Ovary (tissue), 9 donors: ENCODE measurements around the gene GSG1L. TPM values are rescaled to one million over a fixed set of nuclear protein-coding genes. Genes with fewer than 3 reads are reported as not detected.

Experiments used
- DNase-seq, 5 donors: peaks; one replicate each; pipeline ENCODE4 v3.0.0-alpha.2; 2019 to 2020
- H3K27ac ChIP-seq, 2 donors: fragments of 200-600 bp; one replicate each; pipeline versions ENCODE4 v1.5.1 to v1.8.0; 2019 to 2022
- H3K27me3 ChIP-seq: fragments of 200-600 bp; one replicate; pipeline ENCODE4 v1.8.0; 2022
- H3K36me3 ChIP-seq: fragments of 200-600 bp; sonication (generic); one replicate; pipeline ENCODE4 v1.5.1; 2019
- H3K4me1 ChIP-seq: one replicate; pipeline ENCODE4 v1.8.1; 2013; ENCODE audit warnings: mild to moderate bottlenecking, moderate library complexity; ENCODE audit not compliant: insufficient read depth
- H3K4me3 ChIP-seq: fragments of 200-600 bp; sonication (generic); one replicate; pipeline ENCODE4 v1.5.1; 2017
- H3K9me3 ChIP-seq, 2 donors: fragments of 200-600 bp in 1 of 2; sonication (generic) in 1 of 2; one replicate each; pipeline versions ENCODE4 v1.5.1 to v1.8.1; 2013 to 2019; ENCODE audit warnings: mild to moderate bottlenecking in 1 of 2, moderate library complexity in 1 of 2
- EP300 ChIP-seq: sonication (generic); formaldehyde crosslinking; IDR thresholded peaks from one replicate; pipeline ENCODE4 v1.6.1; 2017; ENCODE audit warnings: antibody characterized with exemption
- POLR2A ChIP-seq: fragments of 450-650 bp; IDR thresholded peaks from one replicate; pipeline ENCODE4 v1.6.1; 2017; ENCODE audit warnings: antibody characterized with exemption, mild to moderate bottlenecking, moderate library complexity
- WGBS, 3 donors: extraction: QIAGEN DNeasy Blood & Tissue Kit in 1 of 3; methylation state at CpG; one replicate each; pipeline versions ENCODE4 v1.1.5 to v1.1.7; 2013 to 2017; 5-methylcytosine and 5-hydroxymethylcytosine counted together
- intact Hi-C, 4 donors: fragments of 100-400 bp; cut with DNase I; formaldehyde crosslinking; loops; one replicate each; pipeline versions ENCODE4 v1.11.0 to v1.15.1; 2022 to 2023
- polyA plus RNA-seq, 2 donors: library from polyadenylated mRNA; stranded (reverse); fragments of 200-250 nt in 1 of 2; fragments of 350-450 nt in 1 of 2; fragmentation: Illumina TruSeq in 1 of 2; extraction: RNeasy Lipid Tissue Mini Kit (QIAGEN cat#74804) in 1 of 2; gene quantifications; one replicate each; pipeline ENCODE4 v1.2.3, GENCODE V29; 2013 to 2014
- total RNA-seq, 7 donors: library from RNA; depleted of rRNA in 2 of 7; stranded (reverse); fragments of >200 nt in 2 of 7; fragmentation: NEBNext Ultra II Directional in 3 of 7; extraction: Animal tissue kit (Norgen Biotek cat#: 25700) in 3 of 7; gene quantifications; one replicate each; pipeline versions ENCODE4 v1.1.0 to v1.2.4, GENCODE V29; 2016 to 2023
- TF ChIP-seq, protein P1 (sequence below), 3 donors: fragments of 450-650 bp in 2 of 3; fragments of 200-600 bp in 1 of 3; IDR thresholded peaks; one replicate each; pipeline versions ENCODE4 v1.5.1 to v1.8.0; 2016 to 2022; ENCODE audit warnings: antibody characterized with exemption in 3 of 3, mild to moderate bottlenecking in 1 of 3
- donor health status: DM: no; HTN: no; CAD: no; lungs with moderate emphysema.
- donor health status: DM: no; HTN: no; CAD: no.
- donor health status: Bipolar disorder and iron deficiency.
- donor health status: DM: yes; HTN: yes; CAD: no.
- donor health status: DM: no; HTN: no; CAD: no.
- donor health status: DM: yes; HTN: yes; CAD: no.

The GSG1L gene
- total and polyA plus RNA-seq, 9 donors = 0.30 to 1.1 (median 0.46) TPM; not detected in 4

DNA sequence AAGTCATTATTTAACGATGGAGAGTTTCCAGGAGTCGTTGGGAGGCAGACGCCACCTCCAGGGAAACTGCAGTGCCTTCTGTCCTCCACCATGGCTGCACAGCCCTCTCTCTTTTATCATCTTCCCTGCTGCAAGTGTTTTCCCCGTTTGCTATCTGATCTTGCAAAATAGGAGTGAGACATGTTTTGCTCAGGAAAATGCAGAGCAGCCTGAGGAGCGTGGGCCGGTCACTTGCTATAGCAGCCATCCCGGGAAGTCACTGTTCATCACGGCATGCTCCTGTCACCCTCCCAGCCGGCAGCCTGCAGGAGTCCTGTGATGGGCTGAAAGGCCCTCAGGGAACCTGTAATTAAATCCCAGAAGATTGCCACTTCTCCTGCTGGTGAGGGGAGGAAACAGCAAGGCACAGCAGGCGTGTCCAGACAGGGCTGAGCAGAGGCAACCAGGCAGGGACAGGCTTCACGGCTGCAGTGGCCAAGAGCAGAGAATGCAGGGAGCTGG lies 143.1 kb downstream of the GSG1L start:
- H3K4me1 ChIP-seq = no peaks in the 10 kb centered on the region
- H3K27ac ChIP-seq = no peak overlapping the region
- DNase-seq = no peak
- H3K27me3 ChIP-seq = no peaks in the 10 kb centered on the region
- H3K36me3 ChIP-seq = no peaks in the 10 kb centered on the region
- 7 to 11% (median 10%) methylated on average over 11 of the region's 11 CpGs for WGBS, 3 donors
- no peak overlapping the region for H3K4me3 ChIP-seq
- no peaks in the 10 kb centered on the region for H3K9me3 ChIP-seq
- TF ChIP-seq POLR2A (no peak), EP300 (no peak)
- TF ChIP-seq, protein P1, sequence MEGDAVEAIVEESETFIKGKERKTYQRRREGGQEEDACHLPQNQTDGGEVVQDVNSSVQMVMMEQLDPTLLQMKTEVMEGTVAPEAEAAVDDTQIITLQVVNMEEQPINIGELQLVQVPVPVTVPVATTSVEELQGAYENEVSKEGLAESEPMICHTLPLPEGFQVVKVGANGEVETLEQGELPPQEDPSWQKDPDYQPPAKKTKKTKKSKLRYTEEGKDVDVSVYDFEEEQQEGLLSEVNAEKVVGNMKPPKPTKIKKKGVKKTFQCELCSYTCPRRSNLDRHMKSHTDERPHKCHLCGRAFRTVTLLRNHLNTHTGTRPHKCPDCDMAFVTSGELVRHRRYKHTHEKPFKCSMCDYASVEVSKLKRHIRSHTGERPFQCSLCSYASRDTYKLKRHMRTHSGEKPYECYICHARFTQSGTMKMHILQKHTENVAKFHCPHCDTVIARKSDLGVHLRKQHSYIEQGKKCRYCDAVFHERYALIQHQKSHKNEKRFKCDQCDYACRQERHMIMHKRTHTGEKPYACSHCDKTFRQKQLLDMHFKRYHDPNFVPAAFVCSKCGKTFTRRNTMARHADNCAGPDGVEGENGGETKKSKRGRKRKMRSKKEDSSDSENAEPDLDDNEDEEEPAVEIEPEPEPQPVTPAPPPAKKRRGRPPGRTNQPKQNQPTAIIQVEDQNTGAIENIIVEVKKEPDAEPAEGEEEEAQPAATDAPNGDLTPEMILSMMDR (IDR thresholded peaks at IDR 0.05) = no peak
- intact Hi-C loops = no loop called here

DNA sequence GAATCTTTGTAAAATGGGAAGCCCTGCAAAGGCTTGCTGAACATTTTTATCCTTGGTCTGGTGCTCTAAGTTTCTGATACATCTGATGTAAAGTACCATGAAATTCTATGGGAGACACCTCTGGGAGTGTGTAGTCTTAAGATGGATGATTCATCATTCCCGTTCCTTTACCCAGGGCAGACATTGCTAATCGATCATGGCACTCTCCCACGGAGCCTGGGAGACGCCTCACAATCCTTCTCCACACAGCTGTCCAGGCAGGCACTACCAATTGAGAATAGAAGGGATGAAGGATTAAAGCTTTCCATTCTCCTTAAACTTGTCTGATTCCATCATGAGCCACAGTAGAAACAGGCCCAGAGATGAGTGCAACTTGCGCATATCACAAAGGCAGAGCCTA lies 144.8 kb downstream of the GSG1L start:
- intact Hi-C loops = no loop called here
- no peak overlapping the region for H3K27ac ChIP-seq
- H3K4me1 ChIP-seq = no peaks in the 10 kb centered on the region
- 35 to 38% (median 36%) methylated on average over 5 of the region's 5 CpGs for WGBS, 3 donors
- no peaks in the 10 kb centered on the region for H3K36me3 ChIP-seq
- TF ChIP-seq, protein P1 (IDR thresholded peaks at IDR 0.05) = no peak
- no peak for TF ChIP-seq EP300
- no peak for TF ChIP-seq POLR2A
- no peaks in the 10 kb centered on the region for H3K9me3 ChIP-seq
- no peak for DNase-seq
- H3K27me3 ChIP-seq = no peaks in the 10 kb centered on the region
- no peak overlapping the region for H3K4me3 ChIP-seq

GRCh38 chr16:27917949-27918348 lies 145.6 kb downstream of the GSG1L start:
- no peaks in the 10 kb centered on the region for H3K27me3 ChIP-seq
- no peak for TF ChIP-seq POLR2A
- TF ChIP-seq, protein P1 (IDR thresholded peaks at IDR 0.05) = no peak
- no peak for TF ChIP-seq EP300
- H3K4me3 ChIP-seq = no peak overlapping the region
- H3K4me1 ChIP-seq = no peaks in the 10 kb centered on the region
- WGBS, 3 donors = 59 to 75% (median 74%) methylated on average over 1 of the region's 1 CpG
- H3K9me3 ChIP-seq = no peaks in the 10 kb centered on the region
- no peak overlapping the region for H3K27ac ChIP-seq
- no peaks in the 10 kb centered on the region for H3K36me3 ChIP-seq
- no peak for DNase-seq
- intact Hi-C loops = no loop called here

- Histone ChIP-seq H3K36me3 (no peaks in the 10 kb centered on the region), H3K9me3 (no peaks in the 10 kb centered on the region), H3K27me3 (no peaks in the 10 kb centered on the region), H3K4me3 (no peak overlapping the region), H3K4me1 (no peaks in the 10 kb centered on the region), H3K27ac (no peak overlapping the region)
- intact Hi-C loops = no loop called here
- TF ChIP-seq, protein P1 (IDR thresholded peaks at IDR 0.05) = no peak
- no peak for TF ChIP-seq POLR2A
- TF ChIP-seq EP300 = no peak
- DNase-seq = no peak
- 36 to 48% (median 46%) methylated on average over 2 of the region's 2 CpGs for WGBS, 3 donors
These were observed 152.0 kb downstream of the GSG1L start for GRCh38 chr16:27911486-27911885.
